ENCODE data around the gene RAB30. TPM values are rescaled to one million over a fixed set of nuclear protein-coding genes. Genes with fewer than 3 reads are reported as not detected.

RAB30 gene
- total RNA-seq, 1 donor from 2014 or later = 7.7 TPM

- H3K36me3 ChIP-seq = peaks cover 21 to 37% of the 10 kb centered on the region in 2 donors
- H3K27me3 ChIP-seq = no peaks in the 10 kb centered on the region
- intact Hi-C loops (cut with DNase I) = no loop called here
- H3K9me3 ChIP-seq = no peaks in the 10 kb centered on the region
- TF ChIP-seq, protein P1, sequence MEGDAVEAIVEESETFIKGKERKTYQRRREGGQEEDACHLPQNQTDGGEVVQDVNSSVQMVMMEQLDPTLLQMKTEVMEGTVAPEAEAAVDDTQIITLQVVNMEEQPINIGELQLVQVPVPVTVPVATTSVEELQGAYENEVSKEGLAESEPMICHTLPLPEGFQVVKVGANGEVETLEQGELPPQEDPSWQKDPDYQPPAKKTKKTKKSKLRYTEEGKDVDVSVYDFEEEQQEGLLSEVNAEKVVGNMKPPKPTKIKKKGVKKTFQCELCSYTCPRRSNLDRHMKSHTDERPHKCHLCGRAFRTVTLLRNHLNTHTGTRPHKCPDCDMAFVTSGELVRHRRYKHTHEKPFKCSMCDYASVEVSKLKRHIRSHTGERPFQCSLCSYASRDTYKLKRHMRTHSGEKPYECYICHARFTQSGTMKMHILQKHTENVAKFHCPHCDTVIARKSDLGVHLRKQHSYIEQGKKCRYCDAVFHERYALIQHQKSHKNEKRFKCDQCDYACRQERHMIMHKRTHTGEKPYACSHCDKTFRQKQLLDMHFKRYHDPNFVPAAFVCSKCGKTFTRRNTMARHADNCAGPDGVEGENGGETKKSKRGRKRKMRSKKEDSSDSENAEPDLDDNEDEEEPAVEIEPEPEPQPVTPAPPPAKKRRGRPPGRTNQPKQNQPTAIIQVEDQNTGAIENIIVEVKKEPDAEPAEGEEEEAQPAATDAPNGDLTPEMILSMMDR (IDR thresholded peaks at IDR 0.05) = no peak
- no peaks in the 10 kb centered on the region for H3K4me1 ChIP-seq
- H3K4me3 ChIP-seq = no peak overlapping the region
- H3K27ac ChIP-seq = no peak overlapping the region
- DNase-seq (ENCODE audit: low spot score in 2 of 2) = no peak
Measured at GRCh38 chr11:82986446-82986845, 85.3 kb downstream of the RAB30 start.

GRCh38 chr11:82981852-82982251, 89.8 kb downstream of the RAB30 start:
- DNase-seq (ENCODE audit: low spot score in 2 of 2) = no peak
- peaks cover 14 to 31% of the 10 kb centered on the region in 2 donors for H3K36me3 ChIP-seq
- H3K4me1 ChIP-seq = peaks cover 0 to 12% of the 10 kb centered on the region in 2 donors
- TF ChIP-seq, protein P1 (IDR thresholded peaks at IDR 0.05) = no peak
- H3K4me3 ChIP-seq = no peak overlapping the region
- H3K9me3 ChIP-seq = no peaks in the 10 kb centered on the region
- intact Hi-C loops (cut with DNase I) = no loop called here
- H3K27me3 ChIP-seq = no peaks in the 10 kb centered on the region
- H3K27ac ChIP-seq = no peak overlapping the region

- no peaks in the 10 kb centered on the region for H3K27me3 ChIP-seq
- no peak overlapping the region for H3K27ac ChIP-seq
- H3K9me3 ChIP-seq = no peaks in the 10 kb centered on the region
- no peak for DNase-seq (ENCODE audit: low spot score in 2 of 2)
- H3K4me3 ChIP-seq = no peak overlapping the region
- H3K4me1 ChIP-seq = peaks cover 0 to 12% of the 10 kb centered on the region in 2 donors
- intact Hi-C loops (cut with DNase I) = no loop called here
- peaks cover 14 to 25% of the 10 kb centered on the region in 2 donors for H3K36me3 ChIP-seq
- TF ChIP-seq, protein P1 (IDR thresholded peaks at IDR 0.05) = no peak
Measured at GRCh38 chr11:82980947-82981346, 90.8 kb downstream of the RAB30 start.

DNA sequence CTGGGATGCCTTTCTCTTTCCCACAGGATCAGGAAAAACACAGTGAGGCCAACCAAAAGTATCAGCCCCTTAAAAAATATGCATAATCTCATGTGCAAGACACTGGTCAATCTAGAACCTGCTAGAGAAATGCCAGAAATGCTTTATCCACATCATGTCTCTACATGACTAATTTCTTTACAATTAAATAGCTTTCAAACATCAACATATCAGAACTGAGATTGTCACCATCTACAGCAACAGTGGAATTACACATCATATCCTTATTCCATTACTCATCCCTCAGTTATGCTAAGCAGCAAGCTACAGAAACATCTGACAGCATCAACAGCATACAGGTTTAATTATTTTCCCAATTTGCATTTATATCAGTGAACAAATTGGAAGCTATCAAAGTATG, 91.4 kb downstream of the RAB30 start:
- Histone ChIP-seq H3K27me3 (no peaks in the 10 kb centered on the region), H3K4me1 (peaks cover 0 to 12% of the 10 kb centered on the region in 2 donors), H3K4me3 (no peak overlapping the region), H3K27ac (peak overlapping the region in 1 of 2 donors; percentile 17), H3K9me3 (no peaks in the 10 kb centered on the region), H3K36me3 (peaks cover 14 to 18% of the 10 kb centered on the region in 2 donors)
- intact Hi-C loops (cut with DNase I) = no loop called here
- TF ChIP-seq, protein P1 (IDR thresholded peaks at IDR 0.05) = no peak
- DNase-seq (ENCODE audit: low spot score in 2 of 2) = no peak

DNA sequence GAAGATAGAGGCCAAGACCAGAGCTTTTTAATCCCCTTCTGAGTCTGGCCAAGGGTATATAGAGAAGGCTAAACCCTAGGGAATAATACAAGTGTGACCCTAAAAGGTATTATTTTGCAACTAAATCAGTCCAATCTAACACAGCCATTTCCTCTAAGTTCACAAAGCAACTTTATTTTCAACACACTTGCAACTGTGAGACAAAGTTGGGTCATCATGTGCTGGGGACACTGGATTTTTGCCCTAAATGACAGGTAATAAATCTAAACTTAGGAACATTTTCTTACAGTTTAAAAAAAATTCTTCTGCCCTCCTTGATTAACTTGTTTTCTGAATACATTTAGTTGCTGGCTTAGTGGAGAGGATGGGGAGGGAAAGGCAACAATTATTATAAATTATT, 91.9 kb downstream of the RAB30 start:
- TF ChIP-seq, protein P1 (IDR thresholded peaks at IDR 0.05) = no peak
- Histone ChIP-seq H3K36me3 (peaks cover 13 to 17% of the 10 kb centered on the region in 2 donors), H3K27ac (peak overlapping the region; percentile 17 to 21), H3K27me3 (no peaks in the 10 kb centered on the region), H3K4me1 (peaks cover 0 to 12% of the 10 kb centered on the region in 2 donors), H3K4me3 (no peak overlapping the region), H3K9me3 (no peaks in the 10 kb centered on the region)
- DNase-seq (ENCODE audit: low spot score in 2 of 2) = no peak
- intact Hi-C loops (cut with DNase I) = no loop called here

Measured in ascending aorta (tissue), 2 donors.